ENCODE measurements around the gene C19orf18.

C19orf18 gene

GRCh38 chr19:57947088-57947418 is 27.3 kb downstream of the C19orf18 start:
- no peak for DNase-seq

GRCh38 chr19:57946316-57946715 is 28.0 kb downstream of the C19orf18 start:
- DNase-seq = no peak

GRCh38 chr19:57941593-57941992 is 32.7 kb downstream of the C19orf18 start:
- no peak for DNase-seq

- DNase-seq = no peak
These were observed 38.6 kb downstream of the C19orf18 start for GRCh38 chr19:57935731-57936130.

GRCh38 chr19:57934820-57935665 is 39.3 kb downstream of the C19orf18 start, which contains the start of gene ZNF418:
Gene ZNF418 (minus strand): TSS chr19:57935402. CDS start chr19:57933822, 1,580 bp downstream.
- DNase-seq = peak; percentile 70

GRCh38 chr19:57927587-57927986 is 46.7 kb downstream of the C19orf18 start:
- DNase-seq = no peak

GRCh38 chr19:57916168-57916995 is 58.0 kb downstream of the C19orf18 start, which contains the start of gene ZNF417:
Gene ZNF417 (minus strand): TSS chr19:57916592. CDS start chr19:57916411, 181 bp downstream.
- DNase-seq = peak; percentile 95

GRCh38 chr19:57914531-57914930 is 59.8 kb downstream of the C19orf18 start:
- no peak for DNase-seq
